ENCODE measurements around the gene CAGE1.
A peak's percentile ranks its signal among the peaks of the same experiment; 100 is the strongest.
"Not testable (repeated sequence)": the region's sequence is repeated elsewhere in the genome, so short reads cannot be mapped to it uniquely, and the experiment has no call there.

CAGE1 gene

DNA sequence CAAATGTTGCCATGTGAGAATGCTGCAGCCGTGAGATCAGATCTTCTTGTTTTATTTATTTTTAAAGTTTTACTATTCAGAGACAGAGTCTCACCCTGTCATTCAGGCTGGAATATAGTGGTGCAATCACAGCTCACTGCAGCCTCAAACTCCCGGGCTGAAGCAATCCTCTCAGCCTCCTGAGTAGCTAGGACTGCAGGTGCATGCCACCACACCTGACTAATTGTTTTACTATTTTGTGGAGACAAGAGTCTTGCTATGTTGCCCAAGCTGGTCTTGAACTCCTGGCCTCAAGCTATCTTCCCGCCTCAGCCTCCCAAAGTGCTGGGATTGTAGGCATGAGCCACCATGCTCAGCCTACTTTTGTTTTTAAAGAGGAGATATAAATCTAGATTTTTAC lies 54.0 kb downstream of the CAGE1 start:
- no peak for DNase-seq

DNA sequence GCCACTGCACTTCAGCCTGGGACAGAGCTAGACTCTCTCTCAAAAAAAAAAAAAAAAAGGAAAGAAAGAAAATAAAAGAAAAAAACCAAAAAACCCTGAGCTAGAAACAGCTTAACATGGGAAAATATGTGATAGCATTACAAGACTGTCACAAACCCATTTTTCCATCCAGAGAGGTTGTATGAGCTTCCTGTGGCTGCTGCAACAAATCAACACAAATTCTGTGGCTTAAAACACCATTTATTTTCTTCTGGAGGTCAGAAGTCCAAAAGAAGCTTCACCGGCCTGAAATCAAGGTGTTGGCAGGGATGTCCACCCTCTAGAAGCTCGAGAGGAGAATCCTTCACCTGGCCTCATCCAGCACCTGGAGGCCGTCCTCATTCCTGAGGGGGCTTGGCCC lies 54.9 kb downstream of the CAGE1 start:
- DNase-seq: no peak

- DNase-seq: no peak
These were observed 57.3 kb downstream of the CAGE1 start for GRCh38 chr6:7332090-7332745.

- no peak for DNase-seq
These were observed 58.1 kb downstream of the CAGE1 start for GRCh38 chr6:7331452-7331851.

DNA sequence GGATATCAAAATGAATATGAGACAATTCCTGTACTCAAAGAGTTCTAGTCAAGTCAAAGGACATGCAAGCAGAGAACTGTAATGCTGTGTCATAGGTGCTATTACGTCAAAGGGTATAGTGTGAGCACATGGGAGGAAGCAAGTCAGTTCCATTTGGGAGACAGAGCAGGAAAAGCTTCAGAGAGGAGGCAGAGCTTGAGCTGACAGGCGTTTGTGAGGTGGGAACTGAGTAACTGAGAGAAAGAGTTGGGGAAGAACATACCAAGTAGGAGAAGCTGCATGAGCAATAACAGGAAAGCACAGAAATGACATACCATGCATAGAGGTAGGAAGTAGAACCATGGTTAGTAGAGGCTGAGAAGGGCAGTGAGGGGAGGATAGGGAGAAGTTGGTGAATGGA lies 61.3 kb downstream of the CAGE1 start:
- DNase-seq: no peak

GRCh38 chr6:7325750-7326149 lies 63.8 kb downstream of the CAGE1 start:
- no peak for DNase-seq

GRCh38 chr6:7324520-7324919 lies 65.0 kb downstream of the CAGE1 start:
- no peak for DNase-seq

DNA sequence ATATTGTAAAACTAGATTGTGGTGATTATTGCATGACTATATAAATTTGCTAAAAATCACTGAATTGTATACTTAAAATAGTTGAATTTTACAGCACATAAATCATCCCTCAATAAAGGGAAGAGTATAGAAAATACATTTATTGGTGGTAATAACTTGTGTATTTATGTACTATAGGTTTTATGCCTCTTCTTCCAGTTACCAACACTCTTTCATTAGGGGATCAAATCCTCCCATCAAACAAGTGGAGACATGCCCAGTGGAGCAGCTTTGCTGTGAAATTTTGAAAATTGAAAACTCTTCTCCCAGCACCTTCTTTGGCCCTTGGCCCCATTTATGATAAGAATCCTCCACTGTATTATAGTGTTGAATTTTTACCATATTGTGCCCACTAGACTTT lies 66.5 kb downstream of the CAGE1 start:
- no peak for DNase-seq

GRCh38 chr6:7321866-7322265 lies 67.7 kb downstream of the CAGE1 start:
- DNase-seq: not testable (repeated sequence)

- DNase-seq: not testable (repeated sequence)
These were observed 70.1 kb downstream of the CAGE1 start for GRCh38 chr6:7319406-7319805.

DNA sequence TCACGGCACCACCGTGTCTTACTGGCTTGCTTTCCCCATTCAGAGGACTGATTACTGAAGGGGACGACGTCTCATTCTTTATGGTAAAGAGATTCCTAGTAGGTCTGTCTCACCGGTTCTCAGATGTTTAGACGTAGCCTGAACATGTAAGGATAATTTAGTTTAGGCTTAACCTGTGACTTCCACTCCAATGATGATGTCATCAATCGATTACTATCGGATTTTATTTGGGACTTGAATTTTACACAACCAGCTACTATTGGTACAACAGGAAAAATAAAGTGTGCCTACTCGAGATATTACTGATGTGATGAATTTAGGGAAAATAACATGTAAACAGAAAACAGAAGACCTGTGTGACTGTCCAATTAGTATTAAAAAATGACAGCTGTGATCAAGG lies 72.0 kb downstream of the CAGE1 start:
- DNase-seq: no peak

DNA sequence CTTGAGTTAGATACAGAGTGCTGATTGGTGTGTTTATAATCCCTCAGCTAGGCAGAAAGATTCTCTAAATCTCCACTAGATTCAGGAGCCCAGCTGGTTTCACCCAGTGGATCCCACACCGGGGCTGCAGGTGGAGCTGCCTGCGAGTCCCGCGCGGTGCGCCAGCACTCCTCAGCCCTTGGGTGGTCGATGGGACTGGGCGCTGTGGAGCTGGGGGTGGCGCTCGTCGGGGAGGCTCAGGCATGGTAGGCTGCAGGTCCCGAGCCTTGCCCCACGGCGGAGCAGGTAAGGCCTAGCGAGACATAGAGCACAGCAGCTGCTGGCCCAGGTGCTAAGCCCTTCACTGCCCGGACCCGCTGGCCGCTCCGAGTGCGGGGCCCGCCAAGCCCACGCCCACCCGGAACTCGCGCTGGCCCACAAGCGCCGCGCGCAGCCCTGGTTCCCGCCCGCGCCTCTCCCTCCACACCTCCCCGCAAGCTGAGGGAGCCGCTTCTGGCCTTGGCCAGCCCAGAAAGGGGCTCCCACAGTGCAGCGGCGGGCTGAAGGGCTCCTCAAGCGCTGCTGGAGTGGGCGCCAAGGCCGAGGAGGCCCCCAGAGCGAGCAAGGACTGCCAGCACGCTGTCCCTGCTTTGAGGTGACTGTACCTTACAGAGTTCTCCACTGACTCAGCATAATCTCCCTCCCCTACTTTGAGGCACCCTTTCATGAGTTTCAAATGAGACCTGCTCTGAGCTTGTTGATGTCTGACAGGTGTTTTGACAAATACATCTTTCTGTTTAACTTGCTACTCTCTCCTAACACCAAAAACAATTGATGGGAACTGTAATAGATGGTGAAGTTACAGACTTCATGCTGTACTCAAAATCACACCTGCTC lies 72.6 kb downstream of the CAGE1 start:
- no peak for DNase-seq

DNA sequence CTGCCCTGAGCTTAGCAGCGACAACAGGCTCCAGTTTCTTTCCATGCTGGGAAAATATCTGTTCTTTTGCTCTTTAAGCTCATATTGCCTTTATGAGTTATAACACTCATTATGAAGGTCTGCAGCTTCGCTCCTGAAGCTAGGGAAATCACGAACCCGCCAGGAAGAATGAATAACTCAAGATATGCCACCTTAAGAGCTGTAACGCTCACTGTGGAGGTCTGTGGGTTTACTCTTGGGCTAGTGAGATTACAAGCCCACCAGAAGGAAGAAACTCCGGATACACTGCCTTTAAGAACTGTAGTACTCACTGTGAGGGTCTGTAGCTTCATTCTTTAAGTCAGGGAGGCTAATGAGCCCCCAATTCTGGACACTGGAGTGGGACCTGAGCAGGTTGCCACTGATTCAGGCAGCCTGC lies 73.6 kb downstream of the CAGE1 start:
- no peak for DNase-seq

GRCh38 chr6:7315087-7315947 lies 74.2 kb downstream of the CAGE1 start:
- DNase-seq: not testable (repeated sequence)

DNA sequence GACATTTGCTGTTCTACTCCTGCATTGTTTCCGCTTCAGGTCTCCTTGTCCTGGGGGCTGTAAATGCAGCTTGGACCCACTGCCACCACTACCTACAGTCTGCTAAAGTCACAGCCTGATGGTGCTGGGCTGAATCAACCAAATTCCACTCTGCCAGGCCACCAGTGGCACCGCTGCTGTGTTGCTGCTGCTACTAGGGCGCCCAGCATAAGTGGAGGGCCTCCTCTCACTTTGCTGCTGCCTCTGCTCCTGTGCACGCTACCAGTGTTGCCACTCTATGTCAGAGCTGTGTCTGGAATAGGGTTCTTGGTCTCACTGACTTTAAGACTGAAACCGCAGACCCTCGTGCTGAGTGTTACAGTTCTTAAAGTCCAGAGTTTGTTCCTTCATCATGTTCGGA lies 75.1 kb downstream of the CAGE1 start:
- DNase-seq: no peak

- no peak for DNase-seq
These were observed 75.9 kb downstream of the CAGE1 start for GRCh38 chr6:7313505-7314165.

DNA sequence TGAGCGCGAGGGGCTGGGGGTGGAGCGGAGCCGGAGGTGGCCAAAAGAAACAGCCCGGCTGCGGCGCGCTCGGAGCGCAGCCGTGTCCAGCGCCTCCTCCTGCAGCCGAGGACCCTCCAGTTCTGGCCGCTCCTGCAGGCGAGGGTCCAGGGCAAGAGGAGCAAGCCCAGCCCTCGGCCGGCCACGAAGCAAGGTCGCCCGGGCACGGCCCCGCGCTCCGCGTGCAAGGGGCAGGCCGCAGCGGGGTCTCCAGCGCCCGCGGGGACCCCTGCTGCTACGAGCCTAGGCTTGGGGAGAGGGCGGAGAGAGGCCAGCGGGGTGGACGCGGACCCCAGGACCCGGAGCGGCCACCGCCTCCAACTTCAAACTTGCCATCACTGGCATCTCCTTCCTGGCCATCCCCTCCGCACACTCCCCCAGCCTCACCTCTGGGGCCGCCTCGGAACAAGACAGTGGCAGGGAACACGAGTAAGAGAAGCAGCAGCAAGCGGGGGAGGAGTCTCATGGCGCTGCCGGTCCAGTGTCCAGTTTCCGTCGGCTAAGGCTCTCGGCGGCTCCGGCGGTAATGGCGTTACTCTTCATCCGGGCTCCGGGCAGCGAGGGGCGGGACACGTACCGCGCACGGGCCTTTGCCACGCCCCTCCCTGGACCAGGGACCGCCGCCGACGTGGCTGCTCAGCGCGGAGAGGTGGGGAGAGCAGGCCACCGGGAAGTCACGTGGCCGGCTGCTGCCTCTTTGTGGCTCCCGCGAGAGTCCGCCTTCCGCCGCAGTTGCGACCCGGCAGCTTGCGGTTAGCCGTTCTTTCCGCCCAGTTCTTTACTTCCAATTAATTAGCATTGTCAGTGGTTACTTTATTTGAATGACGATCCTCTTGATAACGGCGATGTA lies 76.7 kb downstream of the CAGE1 start, which contains the start of gene SSR1:
Gene SSR1 (minus strand): TSS at position 584 of the 889 bp plus-strand sequence. CDS start 79 bp downstream, at position 505.
- DNase-seq: peak; percentile 85

DNA sequence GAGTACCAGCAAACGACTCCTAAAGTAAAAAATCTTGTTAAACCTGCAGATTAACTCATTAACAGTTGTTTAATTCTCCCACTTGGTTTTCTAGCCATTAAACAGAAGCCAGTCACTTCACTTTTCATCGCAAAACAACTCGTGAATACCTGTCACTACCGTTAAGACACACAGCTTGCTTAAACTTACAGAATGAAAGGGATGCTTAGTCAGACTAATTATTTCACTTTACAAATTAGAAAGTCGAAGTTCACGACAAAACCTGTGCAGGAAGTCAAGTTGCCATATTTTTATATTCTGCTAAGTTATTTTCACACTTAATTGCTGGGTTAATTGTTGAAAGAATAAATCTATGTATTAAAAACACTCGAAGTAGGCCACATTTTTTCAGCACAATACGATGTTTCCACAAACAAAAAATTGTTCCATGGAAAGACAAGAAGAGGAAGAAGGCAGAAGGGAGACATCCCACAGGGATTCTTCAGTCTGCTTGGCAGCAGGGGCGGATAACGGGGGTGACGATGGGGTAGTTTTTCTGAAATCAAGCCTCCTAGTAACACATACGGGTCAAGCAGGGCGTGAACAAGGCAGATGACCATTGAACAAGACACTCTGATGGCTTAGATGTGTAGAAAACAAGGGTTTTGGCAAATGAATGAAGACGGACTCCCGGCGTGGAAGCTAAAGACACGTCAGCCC lies 77.5 kb downstream of the CAGE1 start:
- DNase-seq: no peak

GRCh38 chr6:7311176-7311575 lies 78.4 kb downstream of the CAGE1 start:
- no peak for DNase-seq

DNA sequence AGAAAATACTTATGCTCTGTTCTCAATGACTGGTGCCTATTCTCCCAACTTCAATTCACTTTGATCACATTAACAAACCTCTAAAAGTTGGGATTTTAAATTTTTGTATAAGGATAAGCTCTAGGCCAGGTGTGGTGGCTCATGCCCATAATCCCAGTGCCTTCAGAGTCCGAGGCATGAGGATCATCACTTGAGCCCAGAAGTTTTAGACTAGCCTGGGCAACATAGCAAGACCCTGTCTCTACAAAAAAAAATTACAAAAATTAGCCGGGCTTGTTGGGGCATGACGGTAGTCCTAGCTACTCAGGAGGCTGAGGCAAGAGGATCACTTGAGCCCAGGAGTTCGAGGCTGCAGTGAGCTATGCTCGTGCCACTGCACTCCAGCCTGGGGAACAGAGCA lies 80.5 kb downstream of the CAGE1 start:
- no peak for DNase-seq

DNA sequence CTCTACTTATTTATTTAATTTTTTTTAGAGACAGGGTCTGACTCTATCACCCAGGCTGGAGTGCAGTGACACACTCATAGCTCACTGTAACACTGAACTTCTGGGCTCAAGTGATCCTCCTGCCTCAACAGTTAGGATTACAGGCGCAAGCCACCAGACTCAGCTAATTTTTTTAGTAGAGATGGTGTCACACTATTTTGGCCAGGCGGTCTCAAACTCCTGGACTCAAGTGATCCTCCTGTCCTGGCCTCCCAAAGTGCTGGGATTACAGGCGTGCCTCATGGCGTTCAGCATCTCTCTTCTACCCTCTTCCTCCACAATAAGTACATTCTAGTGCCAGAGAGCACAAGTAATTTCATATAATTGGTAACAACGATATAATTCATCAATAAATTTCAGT lies 82.0 kb downstream of the CAGE1 start:
- DNase-seq: no peak
